Kidney (tissue), 14 donors: ENCODE data around the gene SORBS1. TPM values are rescaled to one million over a fixed set of nuclear protein-coding genes. Genes with fewer than 3 reads are reported as not detected.

Experiments used
- DNase-seq, 5 donors: peaks; one replicate each; pipeline ENCODE4 v3.0.0-alpha.2; 2013 to 2020
- FAIRE-seq: peaks from 2 replicates; lab custom pipeline; 2012; peaks lifted over from hg19 to GRCh38; lab: Jason Lieb, UNC
- H3K27ac ChIP-seq, 2 donors: one replicate each; pipeline ENCODE4 v1.7.0; 2013; ENCODE audit warnings: low read depth in 2 of 2, low read length in 2 of 2, inconsistent platforms in 1 of 2
- H3K27me3 ChIP-seq: one replicate; pipeline ENCODE4 v1.7.1; 2013; ENCODE audit warnings: low read length, inconsistent platforms; ENCODE audit not compliant: control insufficient read depth, insufficient read depth
- H3K36me3 ChIP-seq, 3 donors: one replicate each; pipeline versions ENCODE4 v1.7.0 to v1.7.1; 2013; ENCODE audit warnings: low read length in 3 of 3, control low read depth in 1 of 3, inconsistent platforms in 1 of 3; ENCODE audit not compliant: insufficient read depth in 3 of 3, control insufficient read depth in 2 of 3
- H3K4me1 ChIP-seq, 3 donors: one replicate each; pipeline versions ENCODE4 v1.7.0 to v1.7.1; 2013; ENCODE audit warnings: low read length in 3 of 3, inconsistent platforms in 1 of 3, low read depth in 1 of 3; ENCODE audit not compliant: control insufficient read depth in 2 of 3, insufficient read depth in 2 of 3
- H3K4me3 ChIP-seq, 3 donors: one replicate each; pipeline versions ENCODE4 v1.7.0 to v1.8.1; 2013; ENCODE audit warnings: low read length in 3 of 3, control low read depth in 1 of 3, inconsistent platforms in 1 of 3
- H3K9ac ChIP-seq, 3 donors: one replicate each; pipeline versions ENCODE4 v1.7.0 to v1.7.1; 2013; ENCODE audit warnings: low read length in 3 of 3, control low read depth in 1 of 3, inconsistent platforms in 1 of 3
- H3K9me3 ChIP-seq, 3 donors: one replicate each; pipeline versions ENCODE4 v1.7.0 to v1.7.1; 2013; ENCODE audit warnings: low read length in 3 of 3, control low read depth in 1 of 3, inconsistent platforms in 1 of 3; ENCODE audit not compliant: control insufficient read depth in 2 of 3, insufficient read depth in 1 of 3
- CTCF ChIP-seq: IDR thresholded peaks from 3 replicates; pipeline ENCODE4 v1.5.1; 2012; ENCODE audit warnings: mild to moderate bottlenecking, moderate library complexity, borderline replicate concordance; ENCODE audit not compliant: insufficient read depth; ENCODE audit errors: extremely low read depth
- intact Hi-C: fragments of 100-400 bp; cut with DNase I; formaldehyde crosslinking; loops from one replicate; pipeline ENCODE4 v1.11.1; 2022
- polyA plus RNA-seq: library from polyadenylated mRNA; stranded (reverse); fragments of 350-450 nt; fragmentation: Illumina TruSeq; extraction: RNeasy Lipid Tissue Mini Kit (QIAGEN cat#74804); gene quantifications from one replicate; pipeline ENCODE4 v1.2.3, GENCODE V29; 2014; ENCODE audit warnings: low read depth, low replicate concordance; ENCODE audit not compliant: insufficient read depth
- total RNA-seq: library from RNA; stranded (reverse); fragmentation: NEBNext Ultra II Directional; extraction: Animal tissue kit (Norgen Biotek cat#: 25700); gene quantifications from one replicate; pipeline ENCODE4 v1.2.1, GENCODE V29; 2021
- donor health status: control.
- donor health status: control.
- donor health status: control.
- donor health status: control.
- donor health status: control.
- donor health status: DM: yes; HTN: yes; CAD: no.
- donor health status: Normal renal cell carcinoma (clear cell type).

Gene SORBS1
- total and polyA plus RNA-seq, 2 donors from 2014 or later, result 12.2 to 91.7 TPM

GRCh38 chr10:95437669-95438068, 123.5 kb downstream of the SORBS1 start:
- Histone ChIP-seq H3K4me3 (no peak overlapping the region), H3K9me3 (no peaks in the 10 kb centered on the region), H3K36me3 (peaks cover 0 to 8% (median 0%) of the 10 kb centered on the region in 3 donors), H3K9ac (no peak overlapping the region), H3K27me3 (no peaks in the 10 kb centered on the region), H3K4me1 (peaks cover 0 to 8% (median 0%) of the 10 kb centered on the region in 3 donors), H3K27ac (no peak overlapping the region)
- intact Hi-C loops, result no loop called here
- no peak for FAIRE-seq
- no peak for TF ChIP-seq CTCF
- DNase-seq, result no peak

GRCh38 chr10:95435548-95436279, 125.5 kb downstream of the SORBS1 start:
- Histone ChIP-seq H3K9ac (no peak overlapping the region), H3K9me3 (no peaks in the 10 kb centered on the region), H3K36me3 (peaks cover 0 to 8% (median 0%) of the 10 kb centered on the region in 3 donors), H3K27me3 (no peaks in the 10 kb centered on the region), H3K27ac (peak overlapping the region; percentile 47 to 51), H3K4me1 (peaks cover 0 to 8% (median 0%) of the 10 kb centered on the region in 3 donors), H3K4me3 (no peak overlapping the region)
- no peak for TF ChIP-seq CTCF
- intact Hi-C loops, result no loop called here
- DNase-seq, result no peak
- no peak for FAIRE-seq

GRCh38 chr10:95434583-95434982, 126.6 kb downstream of the SORBS1 start:
- Histone ChIP-seq H3K9ac (no peak overlapping the region), H3K4me3 (no peak overlapping the region), H3K4me1 (peaks cover 0 to 8% (median 0%) of the 10 kb centered on the region in 3 donors), H3K27me3 (no peaks in the 10 kb centered on the region), H3K36me3 (peaks cover 0 to 8% (median 0%) of the 10 kb centered on the region in 3 donors), H3K9me3 (no peaks in the 10 kb centered on the region), H3K27ac (peak overlapping the region; percentile 47 to 51)
- FAIRE-seq (no peak), DNase-seq (no peak)
- TF ChIP-seq CTCF, result no peak
- intact Hi-C loops, result loop anchor here (5.0 kb wide), 1 partner anchor 168 kb away; no protein-coding TSS in a partner anchor
